Hepatocyte (in vitro differentiated cells): Measurements from ENCODE around the gene ITIH1. TPM values are rescaled to one million over a fixed set of nuclear protein-coding genes. Genes with fewer than 3 reads are reported as not detected.

ENCODE experiments used
- DNase-seq: peaks from one replicate; pipeline ENCODE4 v3.0.0-alpha.2; 2016; ENCODE audit warnings: low spot score
- H2AFZ ChIP-seq: fragments of 200-600 bp; sonication (generic); 2 replicates; pipeline ENCODE4 v1.6.0; 2016; ENCODE audit warnings: antibody characterized with exemption, mild to moderate bottlenecking
- H3K27ac ChIP-seq: fragments of 200-600 bp; sonication (generic); 2 replicates; pipeline ENCODE4 v1.5.1; 2016; ENCODE audit warnings: mild to moderate bottlenecking
- H3K27me3 ChIP-seq: fragments of 200-600 bp; sonication (generic); 2 replicates; pipeline ENCODE4 v1.6.1; 2016
- H3K36me3 ChIP-seq: fragments of 200-600 bp; sonication (generic); replicated peaks from 2 replicates; pipeline ENCODE4 v1.5.1; 2016; ENCODE audit warnings: low read depth; ENCODE audit not compliant: insufficient read depth
- H3K4me1 ChIP-seq: fragments of 200-600 bp; sonication (generic); 2 replicates; pipeline ENCODE4 v1.5.1; 2016; ENCODE audit warnings: mild to moderate bottlenecking, moderate library complexity; ENCODE audit not compliant: insufficient read depth
- H3K4me2 ChIP-seq: fragments of 200-600 bp; sonication (generic); 2 replicates; pipeline ENCODE4 v1.6.0; 2016
- H3K4me3 ChIP-seq: fragments of 200-600 bp; sonication (generic); 2 replicates; pipeline ENCODE4 v1.5.1; 2016; ENCODE audit warnings: mild to moderate bottlenecking
- H3K79me2 ChIP-seq: fragments of 200-600 bp; sonication (generic); 2 replicates; pipeline ENCODE4 v1.6.0; 2017; ENCODE audit warnings: mild to moderate bottlenecking
- H3K9me2 ChIP-seq: fragments of 200-600 bp; sonication (generic); replicated peaks from 2 replicates; pipeline ENCODE4 v1.6.0; 2017; ENCODE audit warnings: mild to moderate bottlenecking; ENCODE audit not compliant: insufficient read depth
- H3K9me3 ChIP-seq: fragments of 200-600 bp; sonication (generic); 2 replicates; pipeline ENCODE4 v1.5.1; 2016; ENCODE audit warnings: low read depth, mild to moderate bottlenecking
- H4K20me1 ChIP-seq: fragments of 200-600 bp; sonication (generic); 2 replicates; pipeline ENCODE4 v1.6.0; 2016; ENCODE audit warnings: mild to moderate bottlenecking; ENCODE audit not compliant: insufficient read depth, poor library complexity, severe bottlenecking
- EZH2 ChIP-seq: fragments of 200-600 bp; sonication (generic); IDR thresholded peaks from 2 replicates; pipeline ENCODE4 v1.6.1; 2016; ENCODE audit warnings: antibody characterized with exemption, mild to moderate bottlenecking, borderline replicate concordance
- EZH2phosphoT487 ChIP-seq: fragments of 200-600 bp; sonication (generic); IDR thresholded peaks from one replicate; pipeline ENCODE4 v1.6.1; 2018; ENCODE audit warnings: antibody characterized with exemption, mild to moderate bottlenecking, low read depth, moderate library complexity; ENCODE audit not compliant: unreplicated experiment, severe bottlenecking
- WGBS: methylation state at CpG from one replicate; pipeline ENCODE4 v1.1.6; 2016; ENCODE audit warnings: low lambda C conversion rate; ENCODE audit errors: missing lambda C conversion rate; 5-methylcytosine and 5-hydroxymethylcytosine counted together
- polyA plus RNA-seq: library from polyadenylated mRNA; unstranded; fragments of >200 nt; fragmentation: Nextera tagmentation; extraction: Ambion mirVana; gene quantifications from 2 replicates; pipeline ENCODE4 v1.2.1, GENCODE V29; 2016
- total RNA-seq: library from RNA; depleted of rRNA; stranded (reverse); fragments of >200 nt; gene quantifications from 2 replicates; pipeline ENCODE4 v1.2.3, GENCODE V29; 2014
- TF ChIP-seq, protein P1 (sequence below): fragments of 200-600 bp; sonication (generic); IDR thresholded peaks from 2 replicates; pipeline ENCODE4 v1.5.1; 2016; ENCODE audit warnings: antibody characterized with exemption, mild to moderate bottlenecking; ENCODE audit not compliant: poor library complexity

ITIH1 gene
- total and polyA plus RNA-seq, 2 experiments from 2014 or later, result 154 to 250 TPM

DNA sequence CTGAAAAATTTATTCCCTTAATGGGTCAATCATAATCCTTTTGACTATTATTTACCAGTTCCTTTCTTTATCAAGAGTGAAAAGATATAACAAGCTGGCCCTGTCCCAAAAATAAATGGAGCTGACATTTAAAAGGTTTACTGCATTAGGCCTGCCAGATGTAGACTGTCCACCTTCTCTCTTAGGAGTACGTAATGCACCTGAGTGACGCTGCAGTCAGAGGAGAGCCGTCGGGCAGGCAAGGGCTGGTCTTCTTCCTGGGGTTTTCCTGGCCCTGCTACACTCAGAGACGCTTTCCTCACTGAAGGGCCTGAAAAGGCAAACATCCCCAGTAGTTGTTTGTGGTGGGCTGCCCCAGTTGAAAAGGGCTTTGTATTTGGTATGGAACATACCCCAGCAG is 34.2 kb upstream of the ITIH1 start:
- H3K9me2 ChIP-seq, result no peaks in the 10 kb centered on the region
- no peaks in the 10 kb centered on the region for H4K20me1 ChIP-seq
- H3K4me2 ChIP-seq, result no peak overlapping the region
- H3K27ac ChIP-seq, result no peak overlapping the region
- no peaks in the 10 kb centered on the region for H3K27me3 ChIP-seq
- no peak for DNase-seq
- no peaks in the 10 kb centered on the region for H3K36me3 ChIP-seq
- H2AFZ ChIP-seq, result no peak overlapping the region
- TF ChIP-seq EZH2 (no peak), EZH2phosphoT487 (no peak)
- TF ChIP-seq, protein P1, sequence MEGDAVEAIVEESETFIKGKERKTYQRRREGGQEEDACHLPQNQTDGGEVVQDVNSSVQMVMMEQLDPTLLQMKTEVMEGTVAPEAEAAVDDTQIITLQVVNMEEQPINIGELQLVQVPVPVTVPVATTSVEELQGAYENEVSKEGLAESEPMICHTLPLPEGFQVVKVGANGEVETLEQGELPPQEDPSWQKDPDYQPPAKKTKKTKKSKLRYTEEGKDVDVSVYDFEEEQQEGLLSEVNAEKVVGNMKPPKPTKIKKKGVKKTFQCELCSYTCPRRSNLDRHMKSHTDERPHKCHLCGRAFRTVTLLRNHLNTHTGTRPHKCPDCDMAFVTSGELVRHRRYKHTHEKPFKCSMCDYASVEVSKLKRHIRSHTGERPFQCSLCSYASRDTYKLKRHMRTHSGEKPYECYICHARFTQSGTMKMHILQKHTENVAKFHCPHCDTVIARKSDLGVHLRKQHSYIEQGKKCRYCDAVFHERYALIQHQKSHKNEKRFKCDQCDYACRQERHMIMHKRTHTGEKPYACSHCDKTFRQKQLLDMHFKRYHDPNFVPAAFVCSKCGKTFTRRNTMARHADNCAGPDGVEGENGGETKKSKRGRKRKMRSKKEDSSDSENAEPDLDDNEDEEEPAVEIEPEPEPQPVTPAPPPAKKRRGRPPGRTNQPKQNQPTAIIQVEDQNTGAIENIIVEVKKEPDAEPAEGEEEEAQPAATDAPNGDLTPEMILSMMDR, result no peak
- no peak overlapping the region for H3K4me3 ChIP-seq
- H3K4me1 ChIP-seq, result peaks cover 4% of the 10 kb centered on the region
- no peaks in the 10 kb centered on the region for H3K9me3 ChIP-seq
- WGBS, result 87% methylated on average over 5 of the region's 5 CpGs
- H3K79me2 ChIP-seq, result no peaks in the 10 kb centered on the region

DNA sequence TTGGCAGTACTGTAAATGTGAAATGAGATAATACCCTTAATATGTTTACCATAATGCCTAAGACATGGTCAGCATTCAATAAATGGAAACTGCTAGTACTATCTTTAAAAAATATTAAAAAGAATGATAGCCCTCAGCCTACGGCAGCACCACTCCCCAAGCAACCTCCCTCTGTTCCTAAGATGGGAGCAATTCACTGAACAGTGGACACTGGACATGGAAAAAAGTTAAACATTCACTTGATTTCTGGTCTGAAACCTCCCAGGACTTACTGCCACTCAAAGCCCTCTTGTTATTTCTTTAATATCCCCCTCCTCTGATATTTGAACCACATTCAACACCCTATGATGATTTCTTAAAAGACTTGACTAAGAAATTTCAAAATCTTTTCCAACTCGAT is 33.7 kb upstream of the ITIH1 start:
- H2AFZ ChIP-seq, result no peak overlapping the region
- WGBS, result 86% methylated on average over 2 of the region's 2 CpGs
- no peak overlapping the region for H3K4me2 ChIP-seq
- H3K36me3 ChIP-seq, result no peaks in the 10 kb centered on the region
- no peak overlapping the region for H3K27ac ChIP-seq
- TF ChIP-seq EZH2phosphoT487 (no peak), EZH2 (no peak)
- H3K79me2 ChIP-seq, result no peaks in the 10 kb centered on the region
- H3K9me3 ChIP-seq, result no peaks in the 10 kb centered on the region
- peaks cover 4% of the 10 kb centered on the region for H3K4me1 ChIP-seq
- H3K4me3 ChIP-seq, result no peak overlapping the region
- no peak for DNase-seq
- no peaks in the 10 kb centered on the region for H4K20me1 ChIP-seq
- no peaks in the 10 kb centered on the region for H3K27me3 ChIP-seq
- no peaks in the 10 kb centered on the region for H3K9me2 ChIP-seq

DNA sequence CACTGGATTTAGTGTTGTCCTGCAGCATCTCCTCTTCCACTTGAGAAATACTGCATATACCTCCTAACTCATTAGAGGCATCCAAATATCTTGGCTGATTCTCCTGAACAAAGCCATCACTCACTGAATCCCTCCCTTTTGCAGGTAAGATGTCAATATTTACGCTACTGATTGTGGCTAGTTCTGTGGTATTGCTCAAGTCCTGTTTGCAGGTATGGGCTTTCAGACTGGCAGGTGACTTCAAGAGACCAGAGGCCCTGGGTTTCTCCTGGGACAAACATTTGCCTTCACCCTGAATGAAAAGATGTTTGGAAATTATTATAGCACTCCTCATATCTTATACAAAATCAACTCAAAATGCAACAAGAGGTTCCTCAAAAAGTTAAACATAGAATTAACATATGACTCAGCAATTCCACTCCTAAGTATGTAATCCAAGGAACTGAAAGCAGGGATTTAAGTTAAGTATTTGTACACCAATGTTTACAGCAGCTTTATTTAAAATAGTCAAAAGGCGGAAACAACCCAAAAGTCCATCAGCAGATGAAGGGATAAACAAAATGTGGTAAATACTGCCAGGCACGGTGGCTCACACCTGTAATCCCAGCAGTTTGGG is 25.2 kb upstream of the ITIH1 start:
- DNase-seq, result no peak
- H3K79me2 ChIP-seq, result no peaks in the 10 kb centered on the region
- H3K27me3 ChIP-seq, result no peaks in the 10 kb centered on the region
- H3K4me3 ChIP-seq, result no peak overlapping the region
- no peaks in the 10 kb centered on the region for H3K4me1 ChIP-seq
- TF ChIP-seq EZH2 (no peak), EZH2phosphoT487 (no peak)
- TF ChIP-seq, protein P1, result no peak
- H3K27ac ChIP-seq, result peak overlapping the region; percentile 7
- WGBS, result 78% methylated on average over 3 of the region's 3 CpGs
- no peaks in the 10 kb centered on the region for H3K9me3 ChIP-seq
- no peaks in the 10 kb centered on the region for H4K20me1 ChIP-seq
- no peak overlapping the region for H3K4me2 ChIP-seq
- no peaks in the 10 kb centered on the region for H3K9me2 ChIP-seq
- H2AFZ ChIP-seq, result no peak overlapping the region
- H3K36me3 ChIP-seq, result no peaks in the 10 kb centered on the region

DNA sequence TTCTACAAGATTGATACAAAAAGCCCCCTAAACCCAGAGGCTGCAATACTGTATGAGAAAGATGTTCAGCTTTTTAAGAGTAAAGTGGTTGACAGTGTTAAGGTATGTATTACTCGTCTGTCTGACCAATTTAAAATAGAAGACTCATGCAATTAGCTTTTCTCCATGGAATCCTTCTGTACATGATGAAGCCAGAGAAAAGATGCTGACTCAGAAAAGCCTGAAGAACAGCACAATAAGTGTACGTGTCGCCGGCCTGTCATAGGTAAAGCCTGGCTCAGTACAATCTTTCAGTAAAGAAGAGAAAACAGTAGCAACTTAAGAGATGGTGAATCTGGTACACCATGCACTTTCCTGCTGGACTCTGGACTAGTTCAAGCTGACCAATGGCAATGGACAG is 23.0 kb upstream of the ITIH1 start:
- no peaks in the 10 kb centered on the region for H4K20me1 ChIP-seq
- no peaks in the 10 kb centered on the region for H3K79me2 ChIP-seq
- H3K4me1 ChIP-seq, result no peaks in the 10 kb centered on the region
- 98% methylated on average over 4 of the region's 4 CpGs for WGBS
- H3K4me3 ChIP-seq, result no peak overlapping the region
- no peaks in the 10 kb centered on the region for H3K36me3 ChIP-seq
- H3K4me2 ChIP-seq, result no peak overlapping the region
- H3K27me3 ChIP-seq, result no peaks in the 10 kb centered on the region
- H2AFZ ChIP-seq, result no peak overlapping the region
- no peaks in the 10 kb centered on the region for H3K9me3 ChIP-seq
- TF ChIP-seq EZH2 (no peak), EZH2phosphoT487 (no peak)
- TF ChIP-seq, protein P1, result no peak
- H3K27ac ChIP-seq, result no peak overlapping the region
- no peaks in the 10 kb centered on the region for H3K9me2 ChIP-seq
- DNase-seq, result no peak
